Heart right ventricle (tissue), 16 donors: Measurements from ENCODE around the gene GTF2A1. TPM values are rescaled to one million over a fixed set of nuclear protein-coding genes. Genes with fewer than 3 reads are reported as not detected.

ENCODE experiments used
- ATAC-seq, 8 donors: fragments of 200-7000 bp; cut with Tn5 transposase; one replicate each; pipeline ENCODE4 v1.9.1; 2020; ENCODE audit warnings: mild to moderate bottlenecking in 8 of 8, moderate library complexity in 8 of 8, moderate number of reproducible peaks in 1 of 8
- DNase-seq, 2 donors: peaks; one replicate each; pipeline ENCODE4 v3.0.0-alpha.2; 2020
- H3K27ac ChIP-seq, 10 donors: fragments of 200-600 bp; sonication (generic) in 2 of 10; one replicate each; pipeline versions ENCODE4 v1.5.0 to v1.8.0; 2020 to 2022; ENCODE audit warnings: mild to moderate bottlenecking in 3 of 10
- H3K27me3 ChIP-seq, 7 donors: fragments of 200-600 bp; one replicate each; pipeline ENCODE4 v1.8.0; 2021 to 2022; ENCODE audit warnings: mild to moderate bottlenecking in 2 of 7
- H3K36me3 ChIP-seq, 9 donors: fragments of 200-600 bp; sonication (generic) in 1 of 9; one replicate each; pipeline versions ENCODE4 v1.5.0 to v1.8.0; 2020 to 2022; ENCODE audit warnings: mild to moderate bottlenecking in 2 of 9
- H3K4me1 ChIP-seq, 9 donors: fragments of 200-600 bp; sonication (generic) in 1 of 9; one replicate each; pipeline versions ENCODE4 v1.5.0 to v1.8.0; 2020 to 2022; ENCODE audit warnings: mild to moderate bottlenecking in 4 of 9
- H3K4me3 ChIP-seq, 10 donors: fragments of 200-600 bp; sonication (generic) in 2 of 10; one replicate each; pipeline versions ENCODE4 v1.5.0 to v1.8.0; 2020 to 2022; ENCODE audit warnings: mild to moderate bottlenecking in 7 of 10, moderate library complexity in 2 of 10
- H3K9me3 ChIP-seq, 11 donors: fragments of 200-600 bp in 10 of 11; sonication (generic) in 2 of 11; one replicate each; pipeline versions ENCODE4 v1.5.0 to v1.8.0; 2013 to 2022; ENCODE audit warnings: mild to moderate bottlenecking in 2 of 11, control low read depth in 1 of 11, moderate library complexity in 1 of 11
- CTCF ChIP-seq, 9 donors: fragments of 200-600 bp; sonication (generic) in 2 of 9; IDR thresholded peaks; one replicate each; pipeline versions ENCODE4 v1.5.0 to v1.8.0; 2021 to 2022; ENCODE audit warnings: antibody characterized with exemption in 9 of 9, mild to moderate bottlenecking in 5 of 9, moderate library complexity in 1 of 9
- WGBS, 2 donors: extraction: QIAGEN DNeasy Blood & Tissue Kit; methylation state at CpG; one replicate each; pipeline ENCODE4 v1.1.7; 2013; ENCODE audit warnings: inconsistent platforms in 1 of 2; 5-methylcytosine and 5-hydroxymethylcytosine counted together
- intact Hi-C, 10 donors: fragments of 100-400 bp; cut with DNase I; formaldehyde crosslinking; loops; one replicate each; pipeline versions ENCODE4 v1.11.1 to v1.14.2; 2022
- polyA plus RNA-seq, 2 donors: library from polyadenylated mRNA; stranded (reverse); fragments of 200-250 nt; gene quantifications; one replicate each; pipeline ENCODE4 v1.2.3, GENCODE V29; 2013
- total RNA-seq, 10 donors: library from RNA; stranded (reverse); fragmentation: NEBNext Ultra II Directional in 3 of 10; extraction: Animal tissue kit (Norgen Biotek cat#: 25700) in 3 of 10; gene quantifications; one replicate each; pipeline versions ENCODE4 v1.2.1 to v1.2.4, GENCODE V29; 2021 to 2023
- donor health status: Arrhythmogenic right ventricular cardiomyopathy.
- donor health status: ischemic (EF 13 %, LVEDD 7.1; RV severe dilation, severe dysfunction).
- donor health status: healthy with polysubstance abuse.
- donor health status: DM: no; HTN: yes; CAD: no.
- donor health status: DM: no; HTN: no; CAD: no.
- donor health status: ischemic (EF 25% LVEDD 6.9; RV normal size, moderate dysfunction).
- donor health status: ischemic (EF 25% LVEDD 5.7; RV mildly dilated, moderate dysfunction).
- donor health status: healthy.
- donor health status: DM: yes; HTN: yes; CAD: no.
- donor health status: Ischemic cardiomyopathy.
- donor health status: ischemic (EF 35%, LVEDD 5.7; RV mildly dilated, moderate dysfunction).
- donor health status: nonischemic (EF 11% LVEDD 7.7; RV severe dilation, severe dysfunction).
- donor health status: DM: yes; HTN: yes; CAD: no.
- donor health status: PGD.
- donor health status: ischemic (EF 29% LVEDD 5.4; RV normal size, mild dysfunction).
- donor health status: nonischemic (EF 23%, LVEDD 6.1; RV moderate dilation, normal function).

GTF2A1 gene
- total and polyA plus RNA-seq, 12 donors = 4.3 to 28.3 (median 22.2) TPM

- Histone ChIP-seq H3K9me3 (peaks cover 0 to 10% (median 0%) of the 10 kb centered on the region in 11 donors), H3K4me1 (no peaks in the 10 kb centered on the region), H3K36me3 (no peaks in the 10 kb centered on the region), H3K27ac (no peak overlapping the region), H3K27me3 (no peaks in the 10 kb centered on the region), H3K4me3 (no peak overlapping the region)
- ATAC-seq = no peak
- no peak for DNase-seq
- WGBS, 2 donors = 48 to 54% methylated on average over 3 of the region's 3 CpGs
- TF ChIP-seq CTCF (IDR thresholded peaks at IDR 0.05) = no peak
- intact Hi-C loops = no loop called here
Measured at GRCh38 chr14:81132468-81132867, 88.3 kb downstream of the GTF2A1 start.

GRCh38 chr14:81129242-81129641, 91.5 kb downstream of the GTF2A1 start:
- Histone ChIP-seq H3K4me1 (no peaks in the 10 kb centered on the region), H3K27ac (no peak overlapping the region), H3K36me3 (no peaks in the 10 kb centered on the region), H3K9me3 (no peaks in the 10 kb centered on the region), H3K27me3 (no peaks in the 10 kb centered on the region), H3K4me3 (no peak overlapping the region)
- TF ChIP-seq CTCF (IDR thresholded peaks at IDR 0.05) = no peak
- ATAC-seq (no peak), DNase-seq (no peak)
- intact Hi-C loops = no loop called here
- 92 to 93% methylated on average over 1 of the region's 1 CpG for WGBS, 2 donors

- Histone ChIP-seq H3K9me3 (no peaks in the 10 kb centered on the region), H3K27ac (no peak overlapping the region), H3K36me3 (no peaks in the 10 kb centered on the region), H3K4me3 (no peak overlapping the region), H3K4me1 (no peaks in the 10 kb centered on the region), H3K27me3 (no peaks in the 10 kb centered on the region)
- intact Hi-C loops = no loop called here
- ATAC-seq = peak in 1 of 8 donors; percentile 20
- 62 to 65% methylated on average over 5 of the region's 5 CpGs for WGBS, 2 donors
- TF ChIP-seq CTCF (IDR thresholded peaks at IDR 0.05) = no peak
- no peak for DNase-seq
Measured at GRCh38 chr14:81127785-81128184, 93.0 kb downstream of the GTF2A1 start.

- intact Hi-C loops = no loop called here
- no peak for ATAC-seq
- 81 to 87% methylated on average over 4 of the region's 4 CpGs for WGBS, 2 donors
Measured at GRCh38 chr14:81125536-81125935, 95.2 kb downstream of the GTF2A1 start.

More at GRCh38 chr14:81125536-81125935, 95.2 kb downstream of the GTF2A1 start:
- no peak for DNase-seq
- Histone ChIP-seq H3K4me1 (peaks cover 0 to 15% (median 0%) of the 10 kb centered on the region in 9 donors), H3K36me3 (no peaks in the 10 kb centered on the region), H3K27ac (no peak overlapping the region), H3K27me3 (no peaks in the 10 kb centered on the region), H3K9me3 (no peaks in the 10 kb centered on the region), H3K4me3 (no peak overlapping the region)
- no peak for TF ChIP-seq CTCF (IDR thresholded peaks at IDR 0.05)

Other genes with a start within 250 kb of the GTF2A1 start
- 10 to 100 TPM in 1 of 10 donors, 1 to 10 TPM in 9; 3.8 to 14.5 (median 6.2) TPM for gene STON2, start 179.4 kb upstream of the GTF2A1 start, total RNA-seq
- gene STON2, start 179.4 kb upstream of the GTF2A1 start, polyA plus RNA-seq = 1 to 10 TPM in 1 of 2 donors, under 1 TPM in 1; 0.33 to 2.8 TPM